Activated CD4-positive, alpha-beta T cell treated with anti-CD3 and anti-CD28 coated beads for 24 hours (primary cell): ENCODE data around the gene CENPX.

Experiments
- DNase-seq, 2 donors: peaks; one replicate each; pipeline ENCODE4 v3.0.0-alpha.2; 2020; ENCODE audit warnings: low read depth in 2 of 2

The CENPX gene

DNA sequence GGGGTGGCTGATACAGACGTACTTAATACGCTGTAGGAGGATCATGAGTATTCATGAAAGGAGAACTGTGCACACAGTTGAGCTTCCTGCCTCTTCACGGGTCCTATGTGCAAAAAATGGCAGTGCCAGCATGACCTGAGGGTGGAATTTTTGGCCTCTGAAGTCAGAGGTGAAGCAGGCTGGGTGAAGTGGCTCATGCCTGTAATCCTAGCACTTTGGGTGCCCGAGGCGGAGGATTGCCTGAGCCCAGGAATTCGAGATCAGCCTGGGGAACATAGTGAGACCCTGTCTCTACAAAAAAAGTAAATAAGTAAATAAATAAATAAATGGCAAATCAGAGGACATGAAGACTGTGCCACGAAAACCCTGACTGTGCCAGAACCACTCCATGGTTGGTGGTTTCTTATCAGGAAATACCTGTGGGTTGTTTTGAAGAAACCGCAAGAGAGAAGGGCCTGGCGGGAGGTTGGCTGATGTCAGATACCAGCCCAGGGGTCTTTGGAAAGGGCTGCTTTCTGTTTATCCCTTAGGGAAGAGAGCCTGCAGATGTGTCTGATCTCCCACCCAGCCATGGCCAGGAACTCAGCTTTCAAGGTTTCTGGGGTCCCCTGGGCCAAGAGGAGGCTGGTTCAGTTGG is 41.9 kb downstream of the CENPX start:
- no peak for DNase-seq

DNA sequence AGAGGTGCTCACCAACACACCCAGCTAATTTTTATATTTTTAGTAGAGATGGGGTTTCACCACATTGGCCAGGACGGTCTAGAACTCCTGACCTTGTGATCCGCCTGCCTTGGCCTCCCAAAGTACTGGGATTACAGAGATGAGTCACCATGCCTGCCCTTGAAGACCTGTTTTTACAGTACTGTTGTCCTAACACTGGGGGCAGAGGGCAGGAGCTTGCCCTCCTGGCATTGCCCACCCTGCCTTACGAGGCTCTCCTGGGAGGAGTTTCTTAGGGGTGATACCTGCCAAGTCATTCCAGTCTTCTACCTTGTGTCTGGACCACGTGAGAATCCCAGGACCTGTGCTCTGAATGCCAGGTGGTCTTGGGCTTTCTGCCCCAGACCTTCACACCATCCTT is 42.6 kb downstream of the CENPX start:
- DNase-seq, result no peak

DNA sequence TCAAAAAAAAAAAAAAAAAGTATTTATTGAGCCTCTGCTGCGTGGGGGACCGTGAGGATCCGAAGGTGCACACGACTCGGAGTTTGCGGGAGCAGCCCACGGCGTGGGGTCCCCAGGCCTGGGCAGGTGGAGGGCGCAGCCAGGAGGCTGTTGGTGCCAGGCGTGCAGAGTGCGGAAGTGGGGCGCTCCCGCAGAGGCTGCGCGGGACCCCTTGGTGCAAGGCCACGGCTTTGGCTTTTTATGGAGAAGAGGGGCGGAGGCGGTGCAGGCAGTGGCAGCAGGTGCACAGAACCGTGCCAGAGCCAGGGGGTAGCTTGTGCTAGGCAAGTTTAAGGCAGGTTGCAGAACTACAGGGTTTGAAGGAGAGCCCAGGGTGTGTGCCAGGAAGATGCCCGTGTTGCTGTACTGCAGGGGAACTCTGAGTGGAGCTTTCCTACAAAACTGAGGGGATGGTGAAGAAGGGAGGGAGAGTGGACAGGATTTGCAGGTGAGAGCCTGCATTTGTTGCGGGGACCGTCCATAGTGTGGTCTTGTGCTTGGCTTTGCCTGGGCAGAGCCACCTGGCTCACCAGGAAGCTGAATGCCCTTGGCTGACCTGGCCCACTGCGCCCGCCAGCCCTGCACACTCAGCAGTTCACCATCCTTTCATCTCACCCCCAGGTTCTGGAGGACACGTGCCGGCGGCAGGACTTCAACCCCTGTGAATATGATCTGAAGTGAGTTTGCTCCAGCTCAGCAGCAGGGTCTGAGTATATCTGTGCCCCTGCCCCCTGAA is 44.0 kb downstream of the CENPX start:
- DNase-seq, result no peak

DNA sequence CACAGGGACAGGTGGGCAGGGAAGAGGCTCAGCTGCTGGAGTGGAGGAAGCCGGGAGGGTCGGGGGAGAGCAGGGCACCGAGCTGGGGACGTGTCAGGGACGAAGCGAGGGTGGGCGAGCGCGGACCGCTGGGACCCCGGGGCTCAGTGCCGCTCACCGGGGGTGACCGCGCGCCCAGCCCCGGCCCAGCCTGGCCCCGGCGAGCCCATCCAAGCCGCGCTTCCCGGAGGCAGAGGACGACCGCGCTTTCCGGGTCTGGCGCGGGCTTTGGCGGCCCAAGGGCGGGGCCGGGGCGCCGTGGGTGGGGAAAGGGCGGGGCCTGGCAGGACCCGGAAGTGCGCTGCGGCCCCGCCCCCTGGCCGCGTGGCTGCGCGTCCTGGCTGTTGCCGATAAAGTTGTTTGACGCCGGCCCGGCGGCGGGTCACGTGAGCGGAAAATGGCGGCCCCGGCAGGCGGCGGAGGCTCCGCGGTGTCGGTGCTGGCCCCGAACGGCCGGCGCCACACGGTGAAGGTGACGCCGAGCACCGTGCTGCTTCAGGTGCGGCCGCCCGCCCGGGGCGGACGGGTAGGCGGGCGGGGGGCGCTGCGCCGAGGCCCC is 45.4 kb downstream of the CENPX start, which contains the start of gene ASPSCR1:
Gene ASPSCR1 (plus strand): TSS at position 419 of the 598 bp plus-strand sequence. CDS start 18 bp downstream, at position 437.
- DNase-seq, result peak; percentile 84 to 86

DNA sequence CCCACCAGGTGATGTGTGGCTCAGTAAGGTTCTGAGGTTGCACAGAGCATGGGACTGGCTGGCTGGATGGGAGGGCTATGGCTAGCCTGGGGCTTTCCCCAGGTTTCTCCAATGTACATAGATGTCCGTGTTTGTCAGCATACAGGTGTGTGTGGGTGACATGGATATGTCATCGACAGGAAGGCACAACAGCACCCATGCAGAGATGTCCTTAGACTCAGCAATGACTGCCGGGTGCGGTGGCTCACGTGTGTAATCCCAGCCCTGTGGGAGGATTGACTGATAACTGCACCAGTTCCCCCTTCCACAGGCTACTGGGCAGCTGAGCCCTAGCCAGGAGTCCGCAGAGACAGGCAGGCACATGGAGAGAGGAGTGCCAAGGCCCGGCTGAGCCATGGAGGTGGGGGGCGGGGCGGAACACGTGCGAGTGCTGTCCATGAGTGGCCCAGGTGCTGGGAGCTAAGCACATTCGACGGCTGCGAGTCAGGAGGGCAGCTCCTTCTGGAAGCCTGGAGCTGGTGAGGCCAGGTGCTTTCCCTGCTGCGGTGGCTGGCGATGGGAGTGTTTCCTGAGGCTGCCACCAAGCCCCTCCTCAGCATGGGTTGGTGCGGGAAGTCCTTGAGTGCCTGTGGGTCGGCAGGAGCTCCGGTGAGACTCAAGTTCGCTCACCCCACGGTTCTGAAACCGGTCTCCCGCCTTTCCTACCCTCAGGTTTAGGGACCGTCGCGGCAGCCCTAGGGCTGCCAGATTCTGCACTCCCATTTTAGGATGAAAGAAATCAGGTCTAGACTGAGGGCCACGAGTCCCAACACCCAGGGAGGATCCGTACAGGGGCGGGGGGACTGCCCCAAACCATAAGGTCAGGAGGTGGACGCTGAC is 46.1 kb downstream of the CENPX start:
- DNase-seq, result peak in 1 of 2 donors; percentile 22

DNA sequence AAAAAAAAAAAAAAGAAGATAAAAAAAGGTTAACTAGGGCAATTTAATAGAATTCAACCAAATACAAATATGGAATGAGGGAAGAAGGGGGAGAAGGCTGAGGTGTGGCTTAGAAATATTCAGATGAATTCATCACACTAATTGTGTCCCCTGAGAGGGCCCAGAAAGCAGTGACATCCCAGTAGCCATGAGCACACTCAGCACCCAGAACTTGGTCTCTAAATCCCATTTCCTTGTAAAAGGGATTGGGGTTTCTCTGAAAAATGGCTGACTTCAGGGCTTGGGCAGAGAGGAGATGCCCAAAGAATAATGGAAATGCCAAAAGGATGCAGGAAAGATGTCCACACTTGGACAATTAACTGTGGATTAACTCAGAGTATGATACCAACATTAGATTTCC is 49.2 kb downstream of the CENPX start:
- no peak for DNase-seq

DNA sequence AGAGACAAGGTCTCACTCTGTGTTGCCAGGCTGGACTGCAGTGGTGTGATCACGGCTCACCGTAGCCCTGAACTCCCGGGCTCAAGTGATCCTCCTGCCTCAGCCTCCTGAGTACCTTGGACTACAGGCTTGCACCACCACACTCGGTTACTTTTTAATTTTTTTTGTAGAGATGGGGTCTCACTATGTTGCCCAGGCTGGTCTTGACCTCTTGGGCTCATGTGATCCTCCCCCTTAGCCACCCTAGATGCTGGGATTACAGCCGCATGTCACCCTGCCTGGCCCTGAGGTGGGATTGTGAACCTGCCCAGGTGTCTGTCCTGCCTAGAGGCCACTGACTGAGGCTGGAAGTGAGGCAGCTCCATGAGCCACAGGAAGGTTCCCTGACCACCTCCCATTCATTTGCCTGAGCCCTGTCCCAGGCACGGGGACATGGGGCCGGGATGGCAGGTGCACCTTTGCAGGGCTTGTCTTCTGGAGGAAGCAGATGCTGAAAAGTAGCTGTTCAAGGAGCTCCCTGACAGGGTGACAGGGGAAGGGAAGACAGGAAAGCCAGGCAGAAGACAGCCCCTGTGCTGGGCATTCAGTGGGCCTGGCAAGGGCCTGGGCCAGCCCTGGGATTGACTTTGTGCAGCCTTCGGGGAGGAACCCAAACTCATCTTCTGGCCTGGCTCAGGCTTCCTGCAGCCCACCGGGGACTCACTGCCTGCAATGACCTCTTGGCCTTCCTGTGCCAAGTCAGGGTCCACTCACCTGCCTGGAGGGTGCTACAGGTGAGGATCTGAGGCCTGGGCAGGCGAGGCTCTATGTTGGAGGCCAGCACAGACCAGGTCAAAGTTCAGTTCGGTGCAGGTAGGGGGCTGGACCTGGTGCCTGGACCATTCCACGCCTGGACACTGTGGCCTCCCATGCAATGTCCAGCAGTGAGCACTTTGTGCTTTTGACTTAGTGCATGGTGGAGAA is 53.5 kb downstream of the CENPX start:
- no peak for DNase-seq
